8988T (cell line): ENCODE results near the gene ZNF543.
"Not testable (repeated sequence)": the region's sequence is repeated elsewhere in the genome, so short reads cannot be mapped to it uniquely, and the experiment has no call there.

Source experiments
- DNase-seq: peaks from one replicate; pipeline ENCODE4 v3.0.0; 2011

ZNF543 gene

DNA sequence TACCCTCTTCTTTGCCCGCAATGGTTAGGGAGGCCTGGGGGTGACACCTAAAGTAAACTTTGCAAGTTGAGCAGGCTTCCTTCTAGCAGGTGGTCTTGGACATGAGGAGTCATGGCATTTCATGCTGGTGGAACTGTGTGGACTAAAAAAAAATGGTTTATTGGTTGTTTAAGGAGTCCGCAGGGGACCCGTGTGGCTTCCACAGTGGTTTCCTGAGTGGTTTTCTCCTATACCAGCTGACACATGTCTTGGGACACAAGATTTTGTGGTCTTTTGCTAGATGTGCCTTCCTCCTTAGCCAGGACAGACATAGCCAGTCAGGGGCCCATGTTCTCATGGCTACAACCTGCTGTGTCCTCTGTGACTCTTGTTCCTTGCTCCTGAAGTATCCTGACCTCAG lies 1.5 kb downstream of the ZNF543 start:
- DNase-seq: no peak

DNA sequence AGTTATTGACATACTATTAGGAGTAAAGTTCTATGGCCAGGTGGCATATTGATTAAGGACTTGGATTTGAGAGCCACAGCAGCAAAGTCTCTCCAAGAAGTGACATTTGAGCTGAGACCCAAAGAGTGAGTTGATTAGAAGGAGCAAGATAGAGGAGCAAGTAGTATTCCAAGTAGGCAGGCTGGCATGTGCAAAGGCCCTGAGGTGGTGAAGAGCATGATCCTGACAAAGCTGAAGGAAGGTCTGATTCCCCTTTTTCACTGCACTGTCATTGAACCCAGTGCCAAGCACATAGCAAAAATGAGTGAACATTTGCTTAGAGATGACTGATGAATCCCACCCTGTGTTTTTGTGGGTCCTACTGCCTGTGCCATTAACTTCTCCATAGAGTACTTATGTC lies 4.7 kb downstream of the ZNF543 start:
- no peak for DNase-seq

DNA sequence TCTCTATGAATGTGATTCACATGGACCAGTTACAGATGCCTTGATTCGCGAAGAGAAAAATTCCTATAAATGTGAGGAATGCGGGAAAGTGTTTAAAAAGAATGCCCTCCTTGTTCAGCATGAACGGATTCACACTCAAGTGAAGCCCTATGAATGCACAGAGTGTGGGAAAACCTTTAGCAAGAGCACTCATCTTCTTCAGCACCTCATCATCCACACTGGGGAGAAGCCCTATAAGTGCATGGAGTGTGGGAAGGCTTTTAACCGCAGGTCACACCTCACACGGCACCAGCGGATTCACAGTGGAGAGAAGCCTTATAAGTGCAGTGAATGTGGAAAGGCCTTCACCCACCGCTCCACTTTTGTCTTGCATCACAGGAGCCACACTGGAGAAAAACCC lies 7.7 kb downstream of the ZNF543 start:
- DNase-seq: no peak

DNA sequence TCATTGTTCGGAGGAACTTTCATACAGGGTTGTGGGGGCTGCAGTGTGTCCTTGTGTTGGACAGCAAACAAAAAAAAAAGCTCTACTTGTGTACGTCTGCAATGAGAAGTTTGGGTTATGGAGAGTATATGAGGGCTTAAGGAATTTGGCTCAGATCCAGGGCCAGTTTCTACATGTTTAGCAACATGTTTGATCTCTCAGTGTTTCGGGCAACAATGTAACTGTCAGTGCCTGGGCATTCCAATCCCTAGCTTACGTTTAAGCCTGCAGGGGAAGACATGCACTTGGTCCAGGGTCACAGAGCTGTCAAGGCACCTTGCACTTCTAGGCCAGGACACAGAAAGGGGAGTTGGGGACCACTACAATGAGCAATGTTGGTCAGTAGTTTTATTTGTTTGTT lies 13.9 kb downstream of the ZNF543 start:
- no peak for DNase-seq

DNA sequence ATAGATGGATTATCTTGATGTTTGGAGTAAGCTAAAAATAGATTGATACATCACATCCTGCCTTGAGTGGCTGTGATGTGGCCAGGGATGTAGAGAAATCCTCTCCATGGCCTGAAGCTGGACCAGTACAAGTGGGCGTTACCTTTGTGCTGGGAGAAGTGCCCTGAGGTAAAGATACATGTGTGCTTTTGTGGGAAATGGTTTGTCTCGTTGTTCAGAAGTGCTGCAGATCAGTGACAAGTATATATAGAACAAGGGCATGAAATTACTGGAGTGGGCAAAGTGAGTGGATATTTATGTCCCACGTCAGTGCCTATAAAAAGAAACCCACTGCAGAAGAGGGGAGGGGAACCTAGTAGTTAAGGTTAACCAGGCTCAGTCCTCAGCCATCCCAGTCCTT lies 18.6 kb downstream of the ZNF543 start:
- DNase-seq: no peak

DNA sequence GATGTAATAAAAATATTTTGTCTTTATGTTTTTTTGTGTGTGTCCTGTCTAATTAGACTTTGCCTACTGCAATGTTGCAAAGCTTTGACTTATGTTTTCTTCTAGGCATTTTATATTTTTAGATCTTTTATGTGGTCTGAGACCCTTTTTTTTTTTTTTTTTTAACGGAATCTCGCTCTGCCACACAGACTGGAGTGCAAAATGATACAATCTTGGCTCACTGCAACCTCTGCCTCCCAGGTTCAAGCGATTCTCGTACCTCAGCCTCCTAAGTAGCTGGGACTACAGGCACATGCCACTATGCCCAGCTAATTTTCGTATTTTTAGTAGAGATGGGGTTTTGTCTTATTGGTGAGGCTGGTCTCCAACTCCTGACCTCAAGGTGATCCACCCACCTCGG lies 22.3 kb downstream of the ZNF543 start:
- no peak for DNase-seq

DNA sequence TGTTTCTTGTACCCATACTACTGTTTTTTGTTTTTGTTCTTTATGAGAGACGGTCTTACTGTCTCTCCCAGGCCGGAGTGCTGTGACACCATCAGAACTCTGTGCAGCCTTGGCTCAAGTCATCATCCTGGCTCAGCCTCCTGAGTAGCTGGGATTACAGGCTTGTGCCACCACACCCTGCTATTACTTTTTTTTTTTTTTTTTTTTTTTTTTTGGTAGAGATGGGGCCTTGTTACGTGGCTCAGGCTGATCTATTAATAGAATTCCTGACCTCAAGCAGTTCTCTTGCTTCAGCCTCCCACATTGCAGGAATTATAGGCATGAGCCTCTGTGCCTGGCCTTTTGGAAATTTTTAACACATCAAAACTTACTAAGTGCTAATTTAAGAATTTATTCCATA lies 27.9 kb downstream of the ZNF543 start:
- no peak for DNase-seq

DNA sequence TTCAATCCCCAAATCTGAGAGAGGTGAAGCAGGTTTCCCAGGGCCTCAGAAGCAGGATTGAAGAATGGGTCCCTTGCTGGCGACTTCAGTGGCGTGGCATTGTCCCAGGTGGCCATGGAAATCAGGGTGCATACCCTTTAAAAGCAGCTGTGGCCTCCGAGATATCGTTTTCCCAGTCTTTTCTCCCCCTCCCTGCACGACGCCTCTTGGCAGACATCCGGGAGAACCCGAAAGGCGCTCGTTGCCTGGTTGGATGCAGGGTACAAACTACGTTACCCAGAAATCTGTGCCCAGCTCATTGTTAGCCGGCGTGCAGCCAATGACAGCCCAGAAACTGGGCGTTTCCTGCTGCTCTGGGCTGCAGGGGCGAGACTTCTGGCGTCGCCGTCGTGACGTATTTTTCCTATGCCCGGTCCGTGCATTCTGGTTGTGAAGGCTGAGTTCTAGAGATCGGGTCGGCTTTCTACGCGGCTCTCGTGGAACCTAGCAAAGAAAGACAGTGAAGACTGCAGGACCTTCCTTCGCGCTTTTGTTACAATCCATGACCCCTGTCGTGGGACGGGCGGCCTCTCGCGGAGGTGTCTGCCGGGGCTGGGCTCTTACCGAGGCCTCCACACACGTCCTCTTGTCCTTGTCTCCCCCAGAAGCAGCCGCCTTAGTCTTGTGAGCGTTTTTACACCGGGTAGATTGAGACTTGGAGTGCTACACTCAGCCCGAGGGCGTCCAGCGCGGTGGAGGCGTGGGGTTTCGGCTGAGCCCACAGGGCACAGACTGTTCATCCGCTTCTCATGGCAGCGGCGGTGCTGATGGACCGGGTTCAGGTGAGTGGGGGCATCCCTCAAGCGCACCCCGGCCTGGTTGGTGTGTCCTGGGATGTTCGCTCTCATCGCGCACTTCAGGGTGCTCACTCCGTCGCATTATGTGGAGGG lies 30.9 kb downstream of the ZNF543 start, which contains the start of gene ZNF304:
ZNF304 (plus strand) TSS at position 395 of the 929 bp plus-strand sequence; CDS start at position 789, 394 bp downstream.
- DNase-seq: peak; percentile 69

DNA sequence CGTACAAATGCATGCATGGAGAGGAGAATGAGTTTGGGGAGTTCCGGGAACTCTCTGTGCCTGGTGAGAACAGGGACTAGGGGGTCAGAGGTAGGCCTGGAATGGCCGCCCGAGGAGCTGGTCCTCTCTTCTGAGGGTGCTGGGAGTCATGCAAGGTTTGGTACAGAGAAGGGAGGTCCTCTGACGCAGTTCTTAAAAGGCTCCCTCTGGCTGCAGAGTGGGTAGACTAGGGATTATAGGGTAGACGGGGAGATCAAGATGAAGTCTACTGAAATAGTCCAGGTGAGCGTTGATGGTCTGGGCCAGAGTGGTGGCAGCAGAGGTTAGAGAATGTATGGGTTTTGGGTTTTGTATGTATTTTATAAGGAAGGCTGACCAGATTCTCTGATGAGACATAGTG lies 31.6 kb downstream of the ZNF543 start:
- no peak for DNase-seq

DNA sequence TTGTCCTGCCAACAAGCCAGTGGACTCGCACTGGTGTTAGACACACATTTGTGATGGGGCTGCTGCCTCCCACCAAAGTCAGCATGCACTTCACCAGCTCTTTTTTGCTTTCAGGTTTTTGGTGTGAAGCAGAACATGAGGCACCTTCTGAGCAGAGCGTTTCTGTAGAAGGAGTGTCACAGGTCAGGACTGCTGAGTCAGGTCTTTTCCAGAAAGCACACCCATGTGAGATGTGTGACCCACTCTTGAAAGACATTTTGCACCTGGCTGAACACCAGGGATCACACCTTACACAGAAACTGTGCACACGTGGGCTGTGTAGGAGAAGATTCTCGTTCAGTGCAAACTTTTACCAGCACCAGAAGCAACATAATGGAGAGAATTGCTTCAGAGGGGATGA lies 35.6 kb downstream of the ZNF543 start:
- no peak for DNase-seq

DNA sequence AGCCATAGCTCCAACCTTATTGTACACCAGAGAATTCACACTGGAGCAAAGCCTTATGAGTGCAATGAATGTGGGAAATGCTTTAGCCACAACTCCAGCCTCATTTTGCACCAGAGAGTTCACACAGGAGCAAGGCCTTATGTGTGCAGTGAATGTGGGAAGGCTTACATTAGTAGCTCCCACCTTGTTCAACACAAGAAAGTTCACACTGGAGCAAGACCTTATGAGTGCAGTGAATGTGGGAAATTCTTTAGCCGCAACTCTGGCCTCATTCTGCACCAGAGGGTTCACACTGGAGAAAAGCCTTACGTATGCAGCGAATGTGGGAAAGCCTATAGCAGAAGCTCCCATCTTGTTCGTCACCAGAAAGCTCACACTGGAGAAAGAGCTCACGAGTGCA lies 37.1 kb downstream of the ZNF543 start:
- no peak for DNase-seq

DNA sequence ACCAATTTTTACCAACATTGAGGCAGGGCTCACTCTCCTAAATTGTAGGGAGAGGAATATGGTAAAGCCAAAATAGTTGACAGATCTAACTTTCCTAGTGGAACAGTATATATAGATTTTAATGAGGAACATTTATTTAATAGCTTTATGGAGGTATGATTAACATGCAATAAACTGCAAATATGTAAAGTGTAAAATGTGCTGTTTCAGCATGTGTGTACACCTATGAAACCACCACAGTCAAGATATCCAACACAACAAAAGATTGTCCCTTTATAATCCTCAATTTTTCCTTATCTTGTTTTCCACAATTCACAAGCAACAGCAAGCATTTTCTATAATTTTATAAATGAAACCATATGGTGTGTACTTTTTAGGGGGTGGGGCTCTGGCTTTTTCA lies 39.0 kb downstream of the ZNF543 start:
- DNase-seq: no peak

DNA sequence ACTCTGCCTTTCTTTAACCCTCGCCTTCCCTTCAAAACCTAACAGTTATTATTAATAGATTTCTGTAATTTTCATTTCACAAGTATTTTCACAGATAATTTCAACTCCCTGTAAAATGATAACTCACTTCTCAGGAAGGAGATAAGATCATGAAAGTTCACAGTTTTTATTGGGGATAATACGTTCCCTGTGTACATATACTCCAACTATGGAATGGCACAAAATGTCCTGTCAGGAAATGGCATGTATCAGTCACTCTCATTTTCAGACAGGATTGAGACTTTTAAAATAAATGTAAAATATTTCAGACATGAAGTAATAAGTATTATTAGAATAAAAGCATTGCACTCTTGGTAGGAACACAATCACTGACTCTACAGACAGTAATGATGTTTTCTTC lies 42.1 kb downstream of the ZNF543 start:
- no peak for DNase-seq

DNA sequence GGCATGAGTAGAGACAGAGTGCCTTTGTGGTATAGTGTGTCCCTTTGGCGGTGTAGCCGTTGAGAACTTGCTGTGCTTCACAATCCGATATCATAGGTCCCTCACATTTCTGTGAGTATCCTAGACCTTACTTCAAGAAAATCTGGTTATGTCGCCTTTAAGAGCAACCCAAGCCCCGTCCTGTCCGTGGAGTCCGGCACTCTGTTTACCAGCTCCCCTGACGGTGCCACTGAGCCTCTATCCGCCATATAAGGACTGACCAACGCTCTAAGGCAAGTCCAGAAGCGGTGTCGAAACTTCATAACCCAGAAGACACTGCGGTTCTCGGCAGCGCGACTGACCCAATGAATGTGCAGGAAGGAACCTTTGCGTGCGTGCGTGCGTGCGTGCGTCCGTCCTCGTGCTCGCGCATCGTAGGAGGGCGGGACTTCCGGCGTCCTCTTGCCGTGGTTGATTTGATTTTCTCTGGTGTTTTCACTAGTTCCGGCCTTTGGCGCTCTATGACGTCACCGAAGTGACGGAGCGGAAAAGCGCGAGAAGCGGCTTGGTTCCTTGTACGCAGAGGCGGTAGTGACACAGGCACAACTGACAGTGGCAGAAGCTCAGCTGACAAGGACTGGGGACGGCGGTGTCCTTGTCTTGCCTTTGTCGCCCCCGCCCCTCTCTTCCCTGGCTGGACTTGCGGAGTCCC lies 42.9 kb downstream of the ZNF543 start, which contains the start of the genes TRAPPC2B and ZNF547:
TRAPPC2B (plus strand) TSS at position 555 of the 691 bp plus-strand sequence. CDS start 1,283 bp downstream, outside the sequence.
ZNF547 (plus strand) TSS at position 555 of the 691 bp plus-strand sequence. CDS start 5,005 bp downstream, outside the sequence.
- DNase-seq: peak; percentile 67

DNA sequence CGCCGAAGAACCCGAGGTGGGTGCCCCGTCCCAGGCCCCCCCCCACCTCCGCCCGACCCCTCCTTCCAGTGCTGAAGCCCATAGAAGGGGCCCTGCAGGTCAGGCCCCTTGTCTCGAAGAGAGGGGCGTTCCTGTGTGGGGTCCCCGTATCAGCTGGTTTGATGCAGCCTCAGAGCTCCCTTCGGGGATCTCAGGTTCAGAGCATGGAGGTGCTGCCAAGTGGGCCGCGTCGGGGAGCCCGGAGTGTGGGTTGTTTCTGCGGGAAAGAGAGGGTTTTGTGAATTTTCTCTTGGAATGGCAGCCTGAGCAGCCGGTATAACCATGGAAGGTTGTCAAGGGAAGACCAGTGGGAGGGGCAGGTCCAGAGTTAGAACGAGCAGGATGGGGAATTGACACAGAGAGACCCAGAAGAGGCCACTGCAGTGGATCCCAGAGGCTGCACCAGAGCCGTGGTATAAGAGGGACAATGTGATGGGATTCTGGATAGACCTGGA lies 43.5 kb downstream of the ZNF543 start:
- no peak for DNase-seq

DNA sequence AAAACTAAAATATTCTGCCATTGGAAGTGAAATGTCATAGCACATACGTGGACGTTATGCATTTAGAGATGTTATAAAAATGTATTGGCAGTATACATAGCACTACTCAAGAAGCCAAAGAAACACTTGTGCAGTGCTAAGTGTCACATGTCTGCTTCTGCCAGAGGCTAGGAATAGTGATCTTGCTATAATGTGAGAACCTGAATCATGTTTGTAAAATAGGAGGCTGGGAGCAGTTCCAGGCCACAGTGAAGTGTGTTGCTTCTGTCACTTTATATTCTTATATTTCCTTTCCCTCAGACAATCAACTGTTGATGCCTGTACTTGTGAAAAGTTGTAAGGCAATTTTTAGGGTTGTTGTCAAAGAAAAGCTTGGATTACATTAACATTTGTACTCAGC lies 46.5 kb downstream of the ZNF543 start:
- no peak for DNase-seq

DNA sequence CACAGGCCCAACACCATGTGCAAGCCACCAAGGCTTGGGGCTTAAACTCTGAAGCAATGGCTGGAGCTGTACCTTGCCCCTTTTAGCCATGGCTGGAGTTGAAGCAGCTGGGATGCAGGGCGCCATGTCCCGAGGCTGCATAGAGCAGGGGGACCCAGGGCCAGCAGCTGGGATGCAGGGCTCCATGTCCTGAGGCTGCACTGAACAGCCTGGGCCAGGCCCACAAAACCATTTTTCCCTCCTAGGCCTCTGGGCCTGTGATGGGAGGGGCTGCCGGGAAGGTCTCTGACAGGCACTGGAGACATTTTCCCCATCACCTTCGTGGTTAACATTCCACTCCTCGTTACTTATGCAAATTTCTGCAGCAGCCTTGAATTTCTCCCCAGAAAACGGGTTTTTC lies 53.9 kb downstream of the ZNF543 start:
- DNase-seq: no peak

DNA sequence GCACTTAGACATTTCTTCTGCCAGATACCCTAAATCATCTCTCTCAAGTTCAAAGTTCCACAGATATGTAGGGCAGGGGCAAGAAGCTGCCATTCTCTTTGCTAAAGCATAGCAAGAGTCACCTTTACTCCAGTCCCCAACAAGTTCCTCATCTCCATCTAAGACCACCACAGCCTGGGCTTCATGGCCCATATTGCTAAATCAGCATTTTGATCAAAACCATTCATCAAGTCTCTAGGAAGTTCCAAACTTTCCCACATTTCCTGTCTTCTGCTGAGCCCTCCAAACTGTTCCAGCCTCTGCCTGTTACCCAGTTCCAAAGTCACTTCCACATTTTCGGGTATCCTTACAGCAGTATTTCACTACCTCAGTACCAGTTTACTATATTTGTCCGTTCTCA lies 54.4 kb downstream of the ZNF543 start:
- not testable (repeated sequence) for DNase-seq

DNA sequence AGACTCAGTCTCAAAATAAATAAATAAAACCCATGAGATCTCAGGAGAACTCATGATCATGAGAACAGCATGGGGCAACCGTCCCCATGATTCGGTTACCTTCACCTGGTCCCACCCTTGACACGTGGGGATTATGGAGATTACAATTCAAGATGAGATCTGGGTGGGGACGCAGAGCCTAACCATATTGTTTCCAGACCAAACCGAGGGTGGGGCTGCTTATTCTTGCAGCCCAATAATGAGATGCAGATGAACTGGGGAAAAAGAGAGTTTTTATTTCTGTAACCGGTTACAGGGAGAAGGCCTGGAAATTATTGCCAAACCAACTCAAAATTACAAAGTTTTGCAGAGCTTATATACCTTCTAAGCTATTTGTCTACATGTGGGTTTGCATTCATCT lies 55.9 kb downstream of the ZNF543 start:
- no peak for DNase-seq

DNA sequence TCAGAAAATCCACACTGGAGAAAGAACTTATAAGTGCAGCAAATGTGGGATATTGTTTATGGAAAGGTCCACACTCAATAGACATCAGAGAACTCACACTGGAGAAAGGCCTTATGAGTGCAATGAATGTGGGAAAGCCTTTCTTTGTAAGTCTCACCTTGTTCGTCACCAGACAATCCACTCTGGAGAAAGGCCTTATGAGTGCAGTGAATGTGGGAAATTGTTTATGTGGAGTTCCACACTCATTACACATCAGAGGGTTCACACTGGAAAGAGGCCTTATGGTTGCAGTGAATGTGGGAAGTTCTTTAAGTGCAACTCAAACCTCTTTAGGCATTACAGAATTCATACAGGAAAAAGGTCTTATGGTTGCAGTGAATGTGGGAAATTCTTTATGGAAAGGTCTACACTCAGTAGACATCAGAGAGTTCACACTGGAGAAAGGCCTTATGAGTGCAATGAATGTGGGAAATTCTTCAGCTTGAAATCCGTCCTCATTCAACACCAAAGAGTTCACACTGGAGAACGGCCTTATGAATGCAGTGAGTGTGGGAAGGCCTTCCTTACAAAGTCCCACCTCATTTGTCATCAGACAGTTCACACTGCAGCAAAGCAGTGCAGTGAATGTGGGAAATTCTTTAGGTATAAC lies 57.4 kb downstream of the ZNF543 start:
- no peak for DNase-seq
